ENCODE results near the gene ELOA. TPM values are rescaled to one million over a fixed set of nuclear protein-coding genes. Genes with fewer than 3 reads are reported as not detected.

ELOA gene
- total and polyA plus RNA-seq, 9 of the 15 experiments (the other 6 are each of a cell fraction or from before 2014, with no cell fraction given): 31.9 to 98.6 (median 61.3) TPM

- intact Hi-C loops (cut with micrococcal nuclease) (loop anchor here (1.0 to 2.0 kb wide), 4 partner anchors 37 to 107 kb away; partner anchors contain the start of gene FUCA1), in situ Hi-C loops (cut with MboI) (loop anchor here (5.0 kb wide), 1 partner anchor 98 kb away; no protein-coding TSS in a partner anchor)
- ChIA-PET POLR2A (interaction anchor here (1.6 to 2.5 kb wide), 4 partner anchors 9 to 150 kb away, joined by 4 to 14 read pairs (median 5); partner anchors contain the start of genes GALE, LYPLA2 and PNRC2), CTCF (ENCODE audit: low intra/inter-chr PET ratio) (interaction anchor here (0.9 to 2.7 kb wide), 6 partner anchors 42 to 302 kb away, joined by 3 to 22 read pairs (median 4); partner anchors contain the start of genes FUCA1 and MYOM3)
- Histone ChIP-seq H3K9me1 (ENCODE audit: control insufficient read depth, insufficient read depth, low read length) (no peaks in the 10 kb centered on the region), H3K9me3 (replicated peaks; ENCODE audit: control insufficient read depth, insufficient read depth, low read depth, low read length) (no peaks in the 10 kb centered on the region), H3K79me2 (ENCODE audit: control insufficient read depth, insufficient read depth, low read length) (no peaks in the 10 kb centered on the region), H4K20me1 (replicated peaks; ENCODE audit: control insufficient read depth, insufficient read depth, low read length) (no peaks in the 10 kb centered on the region), H3K4me3 (no peak overlapping the region), H3K27ac (ENCODE audit: extremely low read depth, low read depth, low read length) (no peak overlapping the region), H3K4me1 (replicated peaks in 1 of 2; ENCODE audit: control insufficient read depth in 2 of 2, insufficient read depth in 2 of 2, low read length in 2 of 2) (peaks cover 5 to 18% of the 10 kb centered on the region in 2 experiments; a peak in 4 of 5 replicates), H3K27me3 (ENCODE audit: control insufficient read depth in 2 of 2, insufficient read depth in 2 of 2, low read length in 2 of 2) (no peaks in the 10 kb centered on the region), H2AFZ (ENCODE audit: low read depth, low read length) (0 out of 2 replicates have a peak overlapping the region, but pooled peaks have one; percentile 27), H3K36me3 (ENCODE audit: control insufficient read depth, insufficient read depth, low read length) (peaks cover 9% of the 10 kb centered on the region; the same call in 2 of the 3 replicates), H3K9ac (ENCODE audit: insufficient read depth in 1 of 2, low read depth in 2 of 2, low read length in 2 of 2) (peak overlapping the region in 1 of 2 experiments; percentile 64; a peak in 1 of 4 replicates), H3K4me2 (ENCODE audit: insufficient read depth, low read length) (no peak overlapping the region)
- 2% methylated on average over 6 of the region's 6 CpGs for WGBS (ENCODE audit: insufficient coverage, low coverage, missing lambda C conversion rate)
- no TSS peak for BruUV-seq (replicated peaks)
- DNase-seq (ENCODE audit: extremely low read depth in 1 of 4, low spot score in 3 of 4) (peak; percentile 80 to 91 (median 85)), FAIRE-seq (peak; percentile 89), ATAC-seq (peak; percentile 96)
- TF ChIP-seq SMAD1 (IDR thresholded peaks at IDR 0.05; ENCODE audit: low read depth, low read length, partially characterized antibody): no peak
- no peak for TF ChIP-seq STAT5B (CRISPR knock-in tag; IDR thresholded peaks at IDR 0.05)
- no peak for TF ChIP-seq ZNF449 (CRISPR knock-in tag; IDR thresholded peaks at IDR 0.05)
- TF ChIP-seq NFYB (IDR thresholded peaks at IDR 0.05; ENCODE audit: extremely low read depth, insufficient read length): no peak
- TF ChIP-seq SIN3B (IDR thresholded peaks at IDR 0.05; ENCODE audit: low read depth): no peak
- no peak for TF ChIP-seq THRAP3 (IDR thresholded peaks at IDR 0.05; ENCODE audit: borderline replicate concordance)
- no peak for TF ChIP-seq JUNB (CRISPR knock-in tag; conservative IDR thresholded peaks at IDR 0.05)
- TF ChIP-seq AFF4 (CRISPR knock-in tag; IDR thresholded peaks at IDR 0.05): no peak
- TF ChIP-seq BHLHE40 (IDR thresholded peaks at IDR 0.05; ENCODE audit: low read length): peak; percentile 98
- no peak for TF ChIP-seq ZNF586 (CRISPR knock-in tag; conservative IDR thresholded peaks at IDR 0.05)
- 0 out of 2 replicates have a peak, but pooled peaks have one; percentile 35 for TF ChIP-seq MYC (IDR thresholded peaks at IDR 0.05; ENCODE audit: low read depth, low read length)
- TF ChIP-seq MYC (CRISPR knock-in tag; IDR thresholded peaks at IDR 0.05; ENCODE audit: borderline replicate concordance, low read depth): no peak
- no peak for TF ChIP-seq SREBF2 (CRISPR knock-in tag; IDR thresholded peaks at IDR 0.05)
- no peak for TF ChIP-seq KAT8 (IDR thresholded peaks at IDR 0.05; ENCODE audit: low read depth)
- 0 out of 2 replicates have a peak, but pooled peaks have one; percentile 36 for TF ChIP-seq ZNF740 (CRISPR knock-in tag; IDR thresholded peaks at IDR 0.05)
- no peak for TF ChIP-seq ZNF740 (tag; IDR thresholded peaks at IDR 0.05)
These were observed 66.5 kb downstream of the ELOA start for GRCh38 chr1:23809751-23810171.

Measured in K562 (cell line).